Hematopoietic multipotent progenitor cell treated with erythropoietin and hydrocortisone succinate and interleukin-3 and kit ligand, for 6 days (in vitro differentiated cells): ENCODE measurements around the gene THOC3.
A peak's percentile ranks its signal among the peaks of the same experiment; 100 is the strongest.
"Not testable (repeated sequence)": the region's sequence is repeated elsewhere in the genome, so short reads cannot be mapped to it uniquely, and the experiment has no call there.

Source experiments
- DNase-seq: peaks from one replicate; pipeline ENCODE4 v3.0.0-alpha.2; 2015

Gene THOC3

GRCh38 chr5:175967471-175968372 lies at the start of gene THOC3:
Gene THOC3 (minus strand): TSS chr5:175968315. CDS start chr5:175968208, 107 bp downstream.
- DNase-seq, result peak; percentile 76

DNA sequence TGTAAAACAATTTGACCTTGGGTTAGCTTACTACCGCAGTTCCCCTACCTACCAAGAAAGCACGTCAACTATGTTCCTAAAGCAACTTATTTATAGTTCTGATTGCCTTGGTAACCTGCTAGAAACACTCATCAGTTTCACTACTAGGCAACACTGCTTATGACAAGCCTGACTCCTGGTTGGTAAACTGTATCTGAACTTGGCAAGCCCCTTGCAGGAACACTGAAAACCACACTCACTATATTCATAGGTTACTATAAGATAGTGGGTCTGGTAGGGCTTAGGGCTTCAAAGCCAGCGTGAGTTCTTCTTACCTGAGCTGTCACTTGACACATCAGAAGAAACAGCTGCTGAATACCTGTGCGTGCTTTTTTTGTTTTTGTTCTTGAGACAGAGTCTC lies 49.2 kb upstream of the THOC3 start:
- not testable (repeated sequence) for DNase-seq

- not testable (repeated sequence) for DNase-seq
Observed at GRCh38 chr5:176014360-176014759, 46.2 kb upstream of the THOC3 start.

GRCh38 chr5:176011088-176011487 lies 43.0 kb upstream of the THOC3 start:
- DNase-seq, result not testable (repeated sequence)

DNA sequence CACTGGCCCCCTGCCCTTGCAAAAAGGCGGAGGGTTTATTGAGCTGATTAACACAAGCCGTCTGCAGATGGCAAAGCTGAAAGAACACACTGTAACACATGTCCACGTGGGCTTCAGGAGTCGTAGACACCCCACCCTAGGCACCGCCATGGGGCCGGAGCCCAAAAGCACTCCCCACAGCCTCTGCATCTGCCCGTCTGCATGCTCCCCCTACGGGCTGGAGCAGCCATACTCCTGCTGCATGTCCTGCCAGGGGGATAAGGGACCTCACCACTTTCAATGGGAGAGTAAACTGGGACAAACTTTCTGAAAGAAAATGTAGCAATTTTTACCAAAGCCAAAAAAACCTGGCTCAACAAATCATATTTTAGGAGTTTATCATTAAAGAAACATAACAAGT lies 42.1 kb upstream of the THOC3 start:
- DNase-seq, result not testable (repeated sequence)

GRCh38 chr5:176007220-176007619 lies 39.1 kb upstream of the THOC3 start:
- DNase-seq, result not testable (repeated sequence)

GRCh38 chr5:176006819-176007218 lies 38.7 kb upstream of the THOC3 start:
- not testable (repeated sequence) for DNase-seq

- DNase-seq, result not testable (repeated sequence)
Observed at GRCh38 chr5:175997979-175998378, 29.9 kb upstream of the THOC3 start.

DNA sequence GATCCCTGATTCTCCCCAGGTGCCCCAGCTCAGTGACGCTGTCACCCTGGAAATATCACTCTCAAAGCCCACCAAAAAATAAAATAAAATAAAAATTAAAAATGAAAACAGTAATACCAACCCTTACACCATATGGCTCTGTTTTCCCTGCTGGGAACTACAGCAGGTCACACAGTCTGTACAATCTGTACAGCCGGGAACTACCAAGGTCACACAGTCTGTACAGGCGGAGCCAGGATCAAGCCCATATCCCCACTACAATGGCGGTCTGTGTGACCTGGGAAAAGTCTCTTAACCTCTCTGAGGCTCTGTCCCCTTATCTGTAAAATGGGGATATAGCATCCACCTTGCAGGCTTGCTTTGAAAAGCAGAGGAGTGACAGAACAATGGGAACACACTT lies 29.4 kb upstream of the THOC3 start:
- not testable (repeated sequence) for DNase-seq

DNA sequence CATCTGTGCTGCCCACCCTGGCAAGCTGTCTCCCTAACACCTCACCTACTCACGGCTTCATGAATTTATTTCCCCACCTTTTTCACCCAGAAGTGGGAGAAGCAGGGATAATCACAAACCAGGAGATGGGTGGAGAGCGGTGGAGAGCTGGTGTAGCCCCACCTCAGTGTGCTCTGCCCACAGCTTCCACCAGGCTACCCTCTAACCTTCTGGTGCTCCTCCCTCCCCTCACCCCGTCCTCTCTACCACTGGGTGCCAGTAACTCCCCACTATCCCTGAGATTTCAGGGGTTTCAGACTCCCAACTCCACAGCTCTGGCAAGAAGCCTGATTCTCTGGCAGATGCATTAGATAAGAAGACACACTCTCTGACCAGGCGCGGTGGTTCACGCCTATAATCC lies 28.7 kb upstream of the THOC3 start:
- not testable (repeated sequence) for DNase-seq

- DNase-seq, result not testable (repeated sequence)
Observed at GRCh38 chr5:175995506-175995905, 27.4 kb upstream of the THOC3 start.

- DNase-seq, result not testable (repeated sequence)
Observed at GRCh38 chr5:175979371-175979995, 11.4 kb upstream of the THOC3 start.

GRCh38 chr5:175968381-175968780 lies 266 bp upstream of the THOC3 start:
- DNase-seq, result not testable (repeated sequence)

- not testable (repeated sequence) for DNase-seq
Observed at GRCh38 chr5:175962329-175962728, 5.8 kb downstream of the THOC3 start.

- not testable (repeated sequence) for DNase-seq
Observed at GRCh38 chr5:175960228-175960627, 7.9 kb downstream of the THOC3 start.

DNA sequence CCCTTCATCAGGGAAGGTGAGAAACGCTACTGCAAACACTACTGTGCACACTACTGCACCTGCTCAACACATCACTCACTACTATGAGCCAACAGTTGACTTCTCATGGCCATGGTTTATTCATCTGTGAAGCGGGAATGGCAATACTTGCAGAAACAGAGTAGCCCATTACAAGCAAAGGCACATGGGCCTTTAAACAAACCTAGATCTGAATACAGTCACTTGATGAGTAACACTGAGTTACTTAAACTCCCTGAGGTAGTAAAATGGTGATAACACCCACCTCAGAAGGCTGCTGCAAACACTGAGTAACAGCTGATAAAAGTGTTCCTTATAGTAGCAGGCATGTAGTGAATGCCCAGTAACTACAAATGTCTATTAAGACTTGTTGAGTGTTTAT lies 9.6 kb downstream of the THOC3 start:
- DNase-seq, result not testable (repeated sequence)

DNA sequence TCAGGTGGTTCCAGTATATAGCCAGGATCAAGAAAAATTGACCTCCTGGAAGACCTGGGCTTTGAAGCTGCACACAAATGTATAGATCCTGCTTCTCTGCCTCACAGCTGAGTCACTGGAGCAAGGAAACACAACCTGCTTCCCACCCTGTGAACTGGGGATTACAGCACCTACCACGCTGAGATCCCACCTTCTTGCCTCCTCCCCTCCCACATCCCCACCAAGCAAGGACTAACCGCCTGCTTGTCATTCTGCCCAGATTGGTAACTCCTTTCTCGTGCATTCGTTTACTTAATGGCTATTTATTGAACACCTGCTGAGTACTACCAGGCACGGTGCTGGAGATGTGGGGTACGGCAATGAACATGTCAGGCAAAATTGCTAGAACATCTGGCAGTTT lies 14.0 kb downstream of the THOC3 start:
- DNase-seq, result not testable (repeated sequence)

DNA sequence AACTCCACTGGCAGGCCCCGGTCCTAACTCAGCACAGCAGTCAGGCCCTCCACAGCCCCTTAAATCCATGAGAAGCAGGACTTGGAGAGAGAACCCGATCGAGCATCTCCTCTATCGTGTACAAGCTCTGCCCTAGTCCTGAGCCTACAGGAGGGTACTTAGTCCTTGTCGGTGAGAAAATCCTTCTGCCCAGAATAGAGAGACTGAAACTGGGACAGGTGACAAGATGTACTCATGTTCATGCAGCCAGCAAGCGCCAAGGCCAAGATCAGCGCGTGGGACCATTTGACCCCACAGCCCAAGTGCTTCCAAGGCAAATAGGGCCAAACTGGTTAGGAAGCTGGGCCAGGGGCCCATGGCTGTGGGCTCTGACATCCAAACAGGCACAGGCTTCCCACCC lies 15.3 kb downstream of the THOC3 start:
- not testable (repeated sequence) for DNase-seq

- DNase-seq, result not testable (repeated sequence)
Observed at GRCh38 chr5:175951339-175951969, 16.7 kb downstream of the THOC3 start.

DNA sequence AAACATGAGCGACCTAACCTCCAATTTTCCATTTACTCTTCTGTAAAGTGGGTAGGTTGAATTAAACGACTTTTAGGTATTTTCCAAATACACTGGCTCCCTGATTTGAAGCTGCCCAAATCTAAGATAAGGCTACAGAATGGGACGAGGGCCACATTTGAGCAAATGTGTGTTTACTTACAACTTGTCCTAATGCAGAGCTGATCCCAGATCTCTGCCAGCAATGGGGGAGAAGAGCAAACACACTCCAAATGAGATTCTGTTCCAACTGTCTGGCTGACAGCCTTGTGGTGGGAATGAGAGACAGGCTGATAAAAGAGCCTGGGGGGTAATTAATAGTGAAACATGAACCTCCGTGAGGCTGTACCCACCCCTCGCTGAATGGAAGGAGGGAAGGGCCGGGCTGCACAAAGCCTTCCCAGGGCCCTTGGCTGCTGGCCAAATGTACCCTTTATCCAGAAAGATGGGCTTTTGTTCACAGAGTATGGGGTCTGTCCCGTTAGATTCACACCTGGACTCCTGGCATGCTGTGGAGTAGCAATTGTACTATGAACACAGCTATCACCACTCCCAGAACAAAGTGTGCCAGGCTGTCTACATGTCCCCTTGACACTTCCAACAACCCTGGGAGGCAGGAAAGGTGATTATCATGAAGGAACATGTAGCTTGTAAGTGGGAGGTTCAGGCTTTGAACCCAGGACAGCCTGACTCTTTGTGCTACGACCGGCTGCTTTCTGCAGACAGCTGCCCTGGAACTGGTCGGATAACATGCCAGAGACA lies 19.6 kb downstream of the THOC3 start:
- not testable (repeated sequence) for DNase-seq

GRCh38 chr5:175943253-175943652 lies 24.9 kb downstream of the THOC3 start:
- not testable (repeated sequence) for DNase-seq

DNA sequence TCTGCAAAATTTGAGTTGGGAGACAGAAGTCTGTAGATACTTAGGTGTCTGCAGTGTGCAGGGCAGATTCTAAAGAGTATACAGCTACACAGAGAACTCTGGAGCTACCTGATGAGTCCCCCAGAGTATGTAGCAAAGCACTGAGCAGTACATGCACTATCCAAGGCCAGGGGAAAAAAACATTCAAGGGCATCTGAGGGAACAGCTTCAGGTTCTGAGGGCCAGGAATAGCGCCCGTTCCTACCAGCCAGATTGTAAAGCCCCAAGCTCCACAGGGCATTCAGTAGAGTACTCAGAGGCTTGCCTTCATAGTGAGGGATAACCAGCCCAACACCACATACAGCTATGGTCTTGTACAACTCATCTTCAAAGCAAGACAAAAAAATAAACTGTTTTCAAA lies 27.5 kb downstream of the THOC3 start:
- not testable (repeated sequence) for DNase-seq

DNA sequence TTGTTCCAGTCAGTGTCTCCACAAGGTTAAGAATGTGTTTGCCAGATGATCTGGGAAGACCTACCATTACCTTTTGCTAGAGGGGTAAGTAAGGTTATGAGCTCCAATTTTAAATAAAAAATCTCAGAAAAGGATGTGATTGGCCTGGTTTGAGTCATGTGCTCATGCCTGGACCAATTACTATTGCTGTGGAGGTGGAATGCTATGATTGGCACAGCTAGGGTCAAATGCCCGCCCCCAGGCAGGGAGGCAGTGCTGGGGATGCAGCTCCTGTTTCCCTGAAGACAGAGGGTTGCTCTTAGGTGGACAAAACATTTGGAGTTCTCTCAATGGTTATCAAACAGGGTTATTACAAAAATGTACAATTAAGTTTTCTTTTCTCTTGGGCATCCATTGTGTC lies 29.6 kb downstream of the THOC3 start:
- not testable (repeated sequence) for DNase-seq
